ENCODE data around the gene FNDC3B.

DNA sequence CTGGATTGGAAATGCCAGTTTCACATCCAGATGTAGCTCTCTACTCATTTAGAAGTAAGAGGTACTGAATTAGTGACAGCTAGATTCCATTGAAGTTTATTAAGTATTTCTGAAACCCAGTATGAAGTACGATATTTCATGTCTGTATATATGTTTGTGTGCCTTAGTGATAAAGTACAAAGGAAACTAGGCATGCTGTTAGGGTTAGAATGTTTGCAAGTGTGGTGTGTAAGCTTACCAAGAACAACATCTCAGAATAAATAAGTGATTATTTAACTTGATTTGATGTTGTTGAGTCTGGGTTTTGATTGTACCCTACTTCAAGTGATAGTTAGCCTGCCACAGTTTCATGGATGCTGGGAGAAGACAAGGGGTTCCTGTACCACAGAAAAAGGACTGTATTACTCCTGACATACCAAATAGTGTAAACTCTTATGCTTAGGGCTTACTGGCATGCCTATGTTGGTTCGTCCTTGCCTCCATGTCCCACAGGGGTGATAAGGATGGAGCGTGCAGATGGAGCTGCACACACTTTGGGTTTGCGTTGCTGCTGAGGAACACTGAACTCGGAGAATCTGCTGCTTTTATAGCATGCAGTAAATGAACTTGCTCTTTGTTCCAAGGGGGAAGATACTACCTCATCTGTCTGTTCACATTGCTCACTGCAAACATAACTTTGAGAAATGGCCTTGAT is 43.6 kb downstream of the FNDC3B start:
- no peak for TF ChIP-seq EP300 (IDR thresholded peaks at IDR 0.05)
- TF ChIP-seq, protein P1, sequence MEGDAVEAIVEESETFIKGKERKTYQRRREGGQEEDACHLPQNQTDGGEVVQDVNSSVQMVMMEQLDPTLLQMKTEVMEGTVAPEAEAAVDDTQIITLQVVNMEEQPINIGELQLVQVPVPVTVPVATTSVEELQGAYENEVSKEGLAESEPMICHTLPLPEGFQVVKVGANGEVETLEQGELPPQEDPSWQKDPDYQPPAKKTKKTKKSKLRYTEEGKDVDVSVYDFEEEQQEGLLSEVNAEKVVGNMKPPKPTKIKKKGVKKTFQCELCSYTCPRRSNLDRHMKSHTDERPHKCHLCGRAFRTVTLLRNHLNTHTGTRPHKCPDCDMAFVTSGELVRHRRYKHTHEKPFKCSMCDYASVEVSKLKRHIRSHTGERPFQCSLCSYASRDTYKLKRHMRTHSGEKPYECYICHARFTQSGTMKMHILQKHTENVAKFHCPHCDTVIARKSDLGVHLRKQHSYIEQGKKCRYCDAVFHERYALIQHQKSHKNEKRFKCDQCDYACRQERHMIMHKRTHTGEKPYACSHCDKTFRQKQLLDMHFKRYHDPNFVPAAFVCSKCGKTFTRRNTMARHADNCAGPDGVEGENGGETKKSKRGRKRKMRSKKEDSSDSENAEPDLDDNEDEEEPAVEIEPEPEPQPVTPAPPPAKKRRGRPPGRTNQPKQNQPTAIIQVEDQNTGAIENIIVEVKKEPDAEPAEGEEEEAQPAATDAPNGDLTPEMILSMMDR (IDR thresholded peaks at IDR 0.05): no peak
- no peak for TF ChIP-seq POLR2A (IDR thresholded peaks at IDR 0.05)

Measured in suprapubic skin (tissue), 3 donors.